Tibial nerve (tissue), 4 donors: ENCODE results near the gene S100A6. TPM values are rescaled to one million over a fixed set of nuclear protein-coding genes. Genes with fewer than 3 reads are reported as not detected.
"Not testable (repeated sequence)": the region's sequence is repeated elsewhere in the genome, so short reads cannot be mapped to it uniquely, and the experiment has no call there.

ENCODE experiments used
- DNase-seq, 2 donors: peaks; one replicate each; pipeline ENCODE4 v3.0.0-alpha.2; 2019; ENCODE audit warnings: low spot score in 2 of 2
- H3K27ac ChIP-seq, 4 donors: fragments of 200-600 bp; sonication (generic) in 3 of 4; one replicate each; pipeline ENCODE4 v1.5.1; 2017 to 2019; ENCODE audit warnings: mild to moderate bottlenecking in 1 of 4
- H3K27me3 ChIP-seq, 2 donors: fragments of 200-600 bp; sonication (generic) in 1 of 2; one replicate each; pipeline versions ENCODE4 v1.5.1 to v1.6.0; 2017 to 2019
- H3K36me3 ChIP-seq, 3 donors: fragments of 200-600 bp; sonication (generic); one replicate each; pipeline ENCODE4 v1.5.1; 2018 to 2019
- H3K4me1 ChIP-seq, 4 donors: fragments of 200-600 bp; sonication (generic) in 3 of 4; one replicate each; pipeline ENCODE4 v1.5.1; 2017 to 2019
- H3K4me3 ChIP-seq, 4 donors: fragments of 200-600 bp; sonication (generic) in 3 of 4; one replicate each; pipeline ENCODE4 v1.5.1; 2017 to 2019; ENCODE audit warnings: mild to moderate bottlenecking in 1 of 4, moderate library complexity in 1 of 4
- H3K9me3 ChIP-seq, 4 donors: fragments of 200-600 bp; sonication (generic) in 3 of 4; one replicate each; pipeline ENCODE4 v1.5.1; 2017 to 2019
- EP300 ChIP-seq, 2 donors: sonication (generic); formaldehyde crosslinking; IDR thresholded peaks; one replicate each; pipeline ENCODE4 v1.6.1; 2017; ENCODE audit warnings: antibody characterized with exemption in 2 of 2, mild to moderate bottlenecking in 1 of 2
- POLR2A ChIP-seq, 2 donors: fragments of 450-650 bp; IDR thresholded peaks; one replicate each; pipeline ENCODE4 v1.6.1; 2017; ENCODE audit warnings: antibody characterized with exemption in 2 of 2, mild to moderate bottlenecking in 2 of 2, moderate library complexity in 2 of 2
- WGBS, 2 donors: methylation state at CpG; one replicate each; pipeline ENCODE4 v1.1.5; 2018; 5-methylcytosine and 5-hydroxymethylcytosine counted together
- total RNA-seq, 4 donors: library from RNA; depleted of rRNA; stranded (reverse); fragments of >200 nt; gene quantifications; one replicate each; pipeline ENCODE4 v1.1.0, GENCODE V29; 2016
- TF ChIP-seq, protein P1 (sequence below), 5 experiments: fragments of 200-600 bp in 3 of 5; fragments of 450-650 bp in 2 of 5; sonication (generic) in 3 of 5; IDR thresholded peaks; one replicate each; pipeline ENCODE4 v1.5.1; 2016 to 2019; ENCODE audit warnings: antibody characterized with exemption in 5 of 5, mild to moderate bottlenecking in 3 of 5, moderate library complexity in 2 of 5

The S100A6 gene
- total RNA-seq = 1,000 to 10,000 TPM in 2 of 4 donors, 100 to 1,000 TPM in 2; 651 to 1,173 (median 946) TPM

GRCh38 chr1:153535242-153536011, at the start of gene S100A6:
Gene S100A6, minus strand, starts transcription at chr1:153535991. Its CDS starts 652 bp downstream, at chr1:153535339.
- H3K4me1 ChIP-seq = peaks cover 0 to 62% (median 27%) of the 10 kb centered on the region in 4 donors
- no peaks in the 10 kb centered on the region for H3K27me3 ChIP-seq
- DNase-seq = peak; percentile 69 to 80

GRCh38 chr1:153585006-153585405, 49.2 kb upstream of the S100A6 start:
- no peak overlapping the region for H3K4me3 ChIP-seq
- no peaks in the 10 kb centered on the region for H3K36me3 ChIP-seq
- no peaks in the 10 kb centered on the region for H3K9me3 ChIP-seq
- TF ChIP-seq, protein P1, sequence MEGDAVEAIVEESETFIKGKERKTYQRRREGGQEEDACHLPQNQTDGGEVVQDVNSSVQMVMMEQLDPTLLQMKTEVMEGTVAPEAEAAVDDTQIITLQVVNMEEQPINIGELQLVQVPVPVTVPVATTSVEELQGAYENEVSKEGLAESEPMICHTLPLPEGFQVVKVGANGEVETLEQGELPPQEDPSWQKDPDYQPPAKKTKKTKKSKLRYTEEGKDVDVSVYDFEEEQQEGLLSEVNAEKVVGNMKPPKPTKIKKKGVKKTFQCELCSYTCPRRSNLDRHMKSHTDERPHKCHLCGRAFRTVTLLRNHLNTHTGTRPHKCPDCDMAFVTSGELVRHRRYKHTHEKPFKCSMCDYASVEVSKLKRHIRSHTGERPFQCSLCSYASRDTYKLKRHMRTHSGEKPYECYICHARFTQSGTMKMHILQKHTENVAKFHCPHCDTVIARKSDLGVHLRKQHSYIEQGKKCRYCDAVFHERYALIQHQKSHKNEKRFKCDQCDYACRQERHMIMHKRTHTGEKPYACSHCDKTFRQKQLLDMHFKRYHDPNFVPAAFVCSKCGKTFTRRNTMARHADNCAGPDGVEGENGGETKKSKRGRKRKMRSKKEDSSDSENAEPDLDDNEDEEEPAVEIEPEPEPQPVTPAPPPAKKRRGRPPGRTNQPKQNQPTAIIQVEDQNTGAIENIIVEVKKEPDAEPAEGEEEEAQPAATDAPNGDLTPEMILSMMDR (IDR thresholded peaks at IDR 0.05) = no peak
- no peak for TF ChIP-seq EP300 (IDR thresholded peaks at IDR 0.05)
- no peak overlapping the region for H3K27ac ChIP-seq
- H3K27me3 ChIP-seq = no peaks in the 10 kb centered on the region
- DNase-seq = no peak
- 71 to 77% methylated on average over 1 of the region's 1 CpG for WGBS, 2 donors
- H3K4me1 ChIP-seq = no peaks in the 10 kb centered on the region

More at GRCh38 chr1:153535242-153536011, at the start of gene S100A6:
- no peaks in the 10 kb centered on the region for H3K9me3 ChIP-seq
- TF ChIP-seq, protein P1 (IDR thresholded peaks at IDR 0.05) = peak in 2 of 5 experiments; percentile 1 to 7
- TF ChIP-seq POLR2A (IDR thresholded peaks at IDR 0.05) = peak; percentile 45 to 60
- TF ChIP-seq EP300 (IDR thresholded peaks at IDR 0.05) = peak in 1 of 2 donors; percentile 86
- 8 to 11% methylated on average over 10 to 13 of the region's 18 CpGs for WGBS, 2 donors
- H3K4me3 ChIP-seq = peak within 1 kb of the TSS; percentile 67 to 99 (median 78)
- H3K36me3 ChIP-seq = no peaks in the 10 kb centered on the region
- H3K27ac ChIP-seq = peak within 1 kb of the TSS; percentile 96 to 100 (median 98)

DNA sequence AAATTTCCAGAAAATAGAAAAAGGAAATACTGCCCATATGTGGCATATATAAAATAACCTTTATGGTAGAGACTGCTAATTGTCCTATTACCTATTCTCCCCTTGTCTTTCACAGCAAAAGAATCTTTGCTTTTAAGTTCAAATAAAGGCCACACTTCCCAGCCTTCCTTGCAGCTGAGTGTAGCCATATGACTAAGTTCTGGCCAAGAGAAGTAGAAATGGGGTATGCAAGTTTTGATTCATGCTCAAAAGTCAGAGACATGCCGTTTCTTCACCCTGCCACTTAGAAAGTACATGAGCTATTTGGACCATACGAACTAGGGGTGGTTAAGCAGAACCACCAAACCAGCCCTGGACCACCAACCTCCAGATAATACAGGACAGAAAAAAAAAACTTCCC, 48.2 kb upstream of the S100A6 start:
- Histone ChIP-seq H3K36me3 (no peaks in the 10 kb centered on the region), H3K4me3 (no peak overlapping the region), H3K9me3 (no peaks in the 10 kb centered on the region), H3K4me1 (no peaks in the 10 kb centered on the region), H3K27ac (no peak overlapping the region), H3K27me3 (no peaks in the 10 kb centered on the region)
- DNase-seq = no peak
- 60 to 78% methylated on average over 2 of the region's 2 CpGs for WGBS, 2 donors
- TF ChIP-seq POLR2A (IDR thresholded peaks at IDR 0.05) = no peak
- TF ChIP-seq, protein P1 (IDR thresholded peaks at IDR 0.05) = no peak
- no peak for TF ChIP-seq EP300 (IDR thresholded peaks at IDR 0.05)

- H3K27ac ChIP-seq, H3K4me1 ChIP-seq, H3K4me3 ChIP-seq, H3K9me3 ChIP-seq, H3K36me3 ChIP-seq, H3K27me3 ChIP-seq, DNase-seq: not testable (repeated sequence)
- 80 to 84% methylated on average over 2 to 3 of the region's 3 CpGs for WGBS, 2 donors
Measured at GRCh38 chr1:153583514-153583913, 47.7 kb upstream of the S100A6 start.

- not testable (repeated sequence) for H3K27me3 ChIP-seq, H3K4me1 ChIP-seq, H3K27ac ChIP-seq, H3K36me3 ChIP-seq, H3K4me3 ChIP-seq, DNase-seq, H3K9me3 ChIP-seq
- 90 to 95% methylated on average over 20 to 27 of the region's 34 CpGs for WGBS, 2 donors
Measured at GRCh38 chr1:153582836-153583235, 47.0 kb upstream of the S100A6 start.

GRCh38 chr1:153578936-153579335, 43.1 kb upstream of the S100A6 start:
- TF ChIP-seq, protein P1 (IDR thresholded peaks at IDR 0.05) = no peak
- TF ChIP-seq EP300 (IDR thresholded peaks at IDR 0.05) (no peak), POLR2A (IDR thresholded peaks at IDR 0.05) (no peak)
- Histone ChIP-seq H3K4me3 (no peak overlapping the region), H3K27ac (no peak overlapping the region), H3K4me1 (peaks cover 0 to 8% (median 0%) of the 10 kb centered on the region in 4 donors), H3K27me3 (no peaks in the 10 kb centered on the region), H3K36me3 (no peaks in the 10 kb centered on the region), H3K9me3 (no peaks in the 10 kb centered on the region)
- WGBS, 2 donors = 72 to 80% methylated on average over 3 of the region's 3 CpGs
- DNase-seq = no peak
